ENCODE data around the gene DGKB.

DGKB gene

DNA sequence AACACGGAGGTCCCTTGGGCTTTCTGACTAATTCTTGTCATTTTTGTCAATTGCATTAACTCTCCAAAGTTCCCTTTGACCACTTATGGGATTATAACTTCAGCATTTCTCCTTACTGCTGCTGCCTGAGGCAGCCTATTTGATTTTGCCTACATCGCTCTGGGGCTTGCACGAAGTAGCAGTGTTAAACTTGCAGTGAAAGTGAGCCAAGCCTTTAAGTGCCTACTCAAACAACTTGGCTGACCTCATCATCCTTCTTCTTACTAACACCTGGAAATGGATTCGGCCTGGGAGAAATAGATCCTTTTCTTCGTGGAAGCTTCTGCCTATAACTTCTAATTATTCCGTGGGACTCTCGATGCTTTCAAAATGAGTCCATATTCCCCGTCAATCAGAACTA, 76.6 kb downstream of the DGKB start:
- TF ChIP-seq POLR2AphosphoS5 (IDR thresholded peaks at IDR 0.05; ENCODE audit: low read depth) = no peak
- TF ChIP-seq GABPA (IDR thresholded peaks at IDR 0.05; ENCODE audit: low read depth) = no peak
- TF ChIP-seq REST (IDR thresholded peaks at IDR 0.05; ENCODE audit: insufficient replicate concordance, low read depth) = no peak
- no peak for TF ChIP-seq CTCF (IDR thresholded peaks at IDR 0.05; ENCODE audit: insufficient read depth, low read length)
- no peak for TF ChIP-seq SPI1 (IDR thresholded peaks at IDR 0.05; ENCODE audit: borderline replicate concordance, low read depth)

DNA sequence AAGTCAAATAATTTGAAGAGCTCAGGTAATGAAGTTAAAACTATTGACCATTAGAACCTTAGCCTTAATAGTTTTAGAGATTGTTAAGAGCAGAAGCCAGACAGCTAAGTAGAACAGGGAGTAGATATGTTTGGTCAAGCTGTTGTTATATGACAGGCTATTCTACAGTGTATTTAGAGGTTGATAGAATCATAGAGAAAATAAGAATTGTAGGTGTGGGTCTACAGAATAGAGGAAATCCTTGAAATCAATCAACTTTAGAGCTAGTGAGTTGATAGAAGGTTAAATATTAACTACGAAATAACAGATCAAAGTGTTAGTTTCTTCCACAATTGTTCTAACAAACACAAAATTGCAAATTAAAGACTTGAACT, 80.1 kb downstream of the DGKB start:
- Histone ChIP-seq H3K27me3 (ENCODE audit: insufficient read depth, poor library complexity, severe bottlenecking) (no peaks in the 10 kb centered on the region), H3K4me3 (replicated peaks; ENCODE audit: insufficient read depth, low read length) (no peak overlapping the region), H3K27ac (replicated peaks) (no peak overlapping the region)
- no peak for DNase-seq (ENCODE audit: low read depth in 1 of 2, low spot score in 1 of 2)
- TF ChIP-seq GABPA (IDR thresholded peaks at IDR 0.05; ENCODE audit: low read depth) (no peak), SPI1 (IDR thresholded peaks at IDR 0.05; ENCODE audit: borderline replicate concordance, low read depth) (no peak), POLR2AphosphoS5 (IDR thresholded peaks at IDR 0.05; ENCODE audit: low read depth) (no peak), CTCF (IDR thresholded peaks at IDR 0.05; ENCODE audit: insufficient read depth, low read length) (no peak)

More for the DNA sequence above, 76.6 kb downstream of the DGKB start:
- Histone ChIP-seq H3K4me3 (replicated peaks; ENCODE audit: insufficient read depth, low read length) (no peak overlapping the region), H3K27ac (replicated peaks) (no peak overlapping the region), H3K27me3 (ENCODE audit: insufficient read depth, poor library complexity, severe bottlenecking) (no peaks in the 10 kb centered on the region)
- no peak for DNase-seq (ENCODE audit: low read depth in 1 of 2, low spot score in 1 of 2)

DNA sequence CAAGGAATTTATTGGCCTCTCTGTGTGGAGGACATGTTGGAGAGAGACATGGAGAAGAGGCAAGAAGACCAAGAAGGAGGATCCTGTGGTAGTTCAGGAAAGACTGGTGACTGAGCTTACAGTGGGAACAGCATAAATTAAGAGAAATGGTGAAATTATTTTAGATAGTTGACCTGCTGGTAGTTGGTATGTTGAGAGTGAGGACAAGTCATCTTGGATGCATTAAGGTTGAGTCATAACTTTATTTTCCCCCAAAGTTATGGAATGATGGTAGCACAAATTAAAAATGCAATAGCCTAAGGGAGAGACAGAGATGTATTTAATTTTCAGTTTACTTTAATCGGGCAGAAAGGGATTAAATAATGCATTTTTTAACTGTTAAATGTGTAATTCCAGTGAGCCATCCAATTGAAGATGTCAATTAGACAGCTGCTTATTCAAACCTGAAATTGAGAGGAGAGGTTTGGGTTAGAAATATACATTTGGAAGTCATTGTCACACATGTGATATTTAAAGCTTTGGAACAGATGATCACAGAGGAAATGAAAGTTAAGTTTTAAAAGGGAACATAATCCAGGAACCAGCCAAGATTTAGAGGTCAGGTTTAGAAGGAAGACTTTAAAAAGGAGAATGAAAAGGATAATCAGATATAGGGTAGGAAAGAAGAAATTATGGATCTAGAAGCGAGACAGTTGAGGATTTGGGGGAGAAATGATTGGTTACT, 80.6 kb downstream of the DGKB start:
- TF ChIP-seq SPI1 (IDR thresholded peaks at IDR 0.05; ENCODE audit: borderline replicate concordance, low read depth) (no peak), CTCF (IDR thresholded peaks at IDR 0.05; ENCODE audit: insufficient read depth, low read length) (no peak), REST (IDR thresholded peaks at IDR 0.05; ENCODE audit: insufficient replicate concordance, low read depth) (no peak), GABPA (IDR thresholded peaks at IDR 0.05; ENCODE audit: low read depth) (no peak)
- Histone ChIP-seq H3K27me3 (ENCODE audit: insufficient read depth, poor library complexity, severe bottlenecking) (no peaks in the 10 kb centered on the region), H3K4me3 (replicated peaks; ENCODE audit: insufficient read depth, low read length) (no peak overlapping the region), H3K27ac (replicated peaks) (no peak overlapping the region)
- no peak for DNase-seq (ENCODE audit: low read depth in 1 of 2, low spot score in 1 of 2)

DNA sequence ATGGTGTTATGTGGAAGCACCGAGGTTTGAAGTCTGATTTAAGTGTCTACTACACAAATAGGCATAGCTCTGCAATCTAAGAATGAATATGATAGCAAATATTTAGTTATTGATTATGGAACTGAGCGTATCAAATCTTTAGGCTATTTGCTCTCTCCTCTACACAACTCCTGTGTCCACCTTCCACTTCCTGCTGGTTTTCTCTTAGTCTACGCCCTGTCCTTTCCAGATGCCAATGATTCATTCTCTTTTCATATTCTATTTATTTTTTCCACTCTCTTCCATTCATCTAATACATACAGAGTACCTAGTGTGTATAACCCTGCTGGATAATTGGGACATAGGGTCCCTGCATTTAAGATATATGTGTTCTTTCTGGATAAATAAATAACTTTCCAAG, 83.7 kb downstream of the DGKB start:
- no peak for DNase-seq (ENCODE audit: low read depth in 1 of 2, low spot score in 1 of 2)
- Histone ChIP-seq H3K27ac (replicated peaks) (no peak overlapping the region), H3K27me3 (ENCODE audit: insufficient read depth, poor library complexity, severe bottlenecking) (no peaks in the 10 kb centered on the region), H3K4me3 (replicated peaks; ENCODE audit: insufficient read depth, low read length) (no peak overlapping the region)
- no peak for TF ChIP-seq GABPA (IDR thresholded peaks at IDR 0.05; ENCODE audit: low read depth)
- TF ChIP-seq POLR2AphosphoS5 (IDR thresholded peaks at IDR 0.05; ENCODE audit: low read depth) = no peak
- TF ChIP-seq REST (IDR thresholded peaks at IDR 0.05; ENCODE audit: insufficient replicate concordance, low read depth) = no peak
